Epidermal melanocyte (primary cell): Measurements from ENCODE around the gene LRRC28.

Source experiments
- DNase-seq: peaks from one replicate; pipeline ENCODE4 v3.0.0; 2011; ENCODE audit warnings: low spot score; ENCODE audit not compliant: insufficient read length

The LRRC28 gene

GRCh38 chr15:99416191-99417188, 165.2 kb downstream of the LRRC28 start:
- DNase-seq = no peak

DNA sequence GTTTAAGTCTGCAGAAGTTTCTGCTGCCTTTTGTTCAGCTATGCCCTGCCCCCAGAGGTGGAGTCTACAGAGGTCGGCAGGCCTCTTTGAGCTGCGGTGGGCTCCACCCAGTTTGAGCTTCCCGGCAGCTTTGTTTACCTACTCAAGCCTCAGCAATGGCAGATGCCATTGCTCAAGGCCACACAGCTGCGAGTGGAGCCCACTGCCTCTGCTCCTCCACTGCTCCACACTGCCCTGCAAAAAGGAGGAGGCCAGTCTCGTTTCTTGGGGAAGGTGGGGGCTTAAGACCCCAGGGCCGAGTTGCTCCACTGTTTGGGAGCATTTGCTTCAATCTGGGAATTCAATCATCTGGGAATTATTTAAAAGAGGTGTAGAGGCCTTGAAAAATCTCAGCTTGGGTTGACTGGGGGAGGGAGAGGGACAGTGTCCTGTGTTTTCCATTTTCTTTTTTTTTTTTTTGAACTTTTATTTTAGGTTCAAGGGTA, 169.9 kb downstream of the LRRC28 start:
- DNase-seq = no peak

DNA sequence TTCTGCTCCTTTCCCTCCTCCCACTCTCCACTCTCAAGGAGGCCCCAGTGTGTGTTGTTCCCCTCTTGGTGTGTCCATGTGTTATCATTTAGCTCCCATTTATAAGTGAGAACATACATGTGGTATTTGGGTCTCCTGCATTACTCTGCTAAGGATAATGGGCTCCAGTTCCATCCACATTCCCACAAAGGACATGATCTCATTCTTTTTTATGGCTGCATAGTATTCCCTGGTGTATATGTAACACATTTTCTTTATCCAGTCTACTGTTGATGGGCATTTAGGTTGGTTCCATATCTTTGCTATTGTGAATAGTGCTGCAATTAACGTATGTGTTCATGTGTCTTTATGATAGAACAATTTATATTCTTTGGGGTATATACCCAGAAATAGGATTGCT, 170.5 kb downstream of the LRRC28 start:
- no peak for DNase-seq

- no peak for DNase-seq
Observed at GRCh38 chr15:99423186-99424130, 172.2 kb downstream of the LRRC28 start.

- no peak for DNase-seq
Observed at GRCh38 chr15:99424131-99424571, 172.9 kb downstream of the LRRC28 start.

- no peak for DNase-seq
Observed at GRCh38 chr15:99424978-99425656, 173.8 kb downstream of the LRRC28 start.

GRCh38 chr15:99425657-99426301, 174.5 kb downstream of the LRRC28 start:
- DNase-seq = no peak

GRCh38 chr15:99426431-99427105, 175.3 kb downstream of the LRRC28 start:
- no peak for DNase-seq

- DNase-seq = no peak
Observed at GRCh38 chr15:99427210-99427609, 175.9 kb downstream of the LRRC28 start.

DNA sequence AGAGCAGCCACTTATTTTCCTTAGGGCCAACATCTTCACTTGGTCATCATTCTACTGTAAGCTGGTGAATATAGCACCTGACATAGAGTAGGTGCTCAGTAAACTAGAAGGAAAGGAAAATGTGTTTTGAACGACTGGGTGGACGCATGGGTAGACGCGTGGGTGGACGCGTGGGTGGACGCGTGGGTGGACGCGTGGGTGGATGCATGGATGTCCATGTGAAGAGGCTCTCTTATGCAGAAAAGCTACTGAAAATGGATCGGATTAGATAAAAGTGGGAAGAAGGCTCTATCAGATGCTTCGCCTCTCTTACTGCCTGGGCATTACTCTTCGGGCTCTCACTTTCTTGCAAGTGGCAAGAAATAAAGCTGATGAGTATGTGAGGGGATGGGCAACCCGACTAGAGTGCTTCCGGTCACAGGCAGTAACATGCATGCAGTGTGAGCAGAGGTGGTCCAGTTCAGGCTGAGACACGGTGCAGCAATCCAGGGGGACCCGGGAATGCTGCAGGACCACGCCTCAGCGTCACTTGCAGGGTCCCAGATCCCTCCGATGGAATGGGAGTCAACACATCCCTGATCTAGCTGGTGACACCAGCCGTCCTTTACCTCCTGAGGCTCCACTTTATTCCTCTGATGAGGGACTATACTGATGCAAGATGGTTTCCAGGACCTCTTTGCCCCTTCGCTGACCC, 176.5 kb downstream of the LRRC28 start:
- no peak for DNase-seq

GRCh38 chr15:99429681-99430081, 178.4 kb downstream of the LRRC28 start:
- no peak for DNase-seq

DNA sequence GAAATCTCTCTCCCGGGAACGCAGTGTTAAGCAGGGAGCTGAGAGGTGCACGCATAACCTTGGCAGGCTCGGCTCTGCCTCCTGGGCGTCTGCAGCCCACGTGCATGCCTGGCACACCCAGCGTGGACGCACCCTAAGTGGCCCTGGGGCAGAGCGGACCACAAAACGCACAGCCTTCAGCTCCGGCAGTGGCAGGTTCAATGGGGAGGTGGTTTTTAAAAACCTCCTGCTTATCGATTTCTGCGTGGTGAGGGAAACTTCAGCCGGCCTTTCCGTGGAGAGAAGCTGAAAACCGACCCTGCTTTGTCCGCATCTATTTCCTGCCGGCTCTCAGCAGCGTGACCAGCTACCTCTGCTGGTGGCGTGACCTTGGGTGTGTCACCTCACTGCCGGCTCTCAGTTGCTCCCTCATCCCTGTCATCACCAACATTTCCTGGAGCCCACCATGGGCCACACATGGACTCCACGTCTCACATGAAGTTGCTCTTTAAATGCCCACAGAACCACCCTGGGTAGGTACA, 179.7 kb downstream of the LRRC28 start:
- DNase-seq = no peak

DNA sequence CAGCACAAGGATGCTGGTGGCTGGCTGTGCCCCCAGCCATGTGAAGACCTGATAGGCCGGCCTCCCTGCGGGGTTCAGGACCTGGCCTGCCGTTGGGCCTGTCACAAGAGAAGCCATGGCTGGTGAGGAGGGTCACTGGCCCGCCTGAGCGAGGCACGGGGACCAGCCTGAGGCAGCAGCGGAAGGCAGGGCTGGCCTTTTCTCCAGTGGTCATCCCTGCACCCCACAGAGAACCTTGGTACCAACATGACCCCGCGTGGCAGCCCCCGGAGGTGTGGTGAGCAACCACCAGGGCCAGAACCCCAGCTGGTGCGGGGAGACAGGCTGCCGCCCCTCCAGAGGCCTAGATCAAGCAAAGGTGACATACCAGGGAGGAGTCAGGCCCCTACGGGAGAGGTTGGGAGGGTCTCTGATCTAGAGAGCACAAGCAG, 180.4 kb downstream of the LRRC28 start:
- no peak for DNase-seq

- DNase-seq = no peak
Observed at GRCh38 chr15:99432271-99433025, 181.2 kb downstream of the LRRC28 start.

DNA sequence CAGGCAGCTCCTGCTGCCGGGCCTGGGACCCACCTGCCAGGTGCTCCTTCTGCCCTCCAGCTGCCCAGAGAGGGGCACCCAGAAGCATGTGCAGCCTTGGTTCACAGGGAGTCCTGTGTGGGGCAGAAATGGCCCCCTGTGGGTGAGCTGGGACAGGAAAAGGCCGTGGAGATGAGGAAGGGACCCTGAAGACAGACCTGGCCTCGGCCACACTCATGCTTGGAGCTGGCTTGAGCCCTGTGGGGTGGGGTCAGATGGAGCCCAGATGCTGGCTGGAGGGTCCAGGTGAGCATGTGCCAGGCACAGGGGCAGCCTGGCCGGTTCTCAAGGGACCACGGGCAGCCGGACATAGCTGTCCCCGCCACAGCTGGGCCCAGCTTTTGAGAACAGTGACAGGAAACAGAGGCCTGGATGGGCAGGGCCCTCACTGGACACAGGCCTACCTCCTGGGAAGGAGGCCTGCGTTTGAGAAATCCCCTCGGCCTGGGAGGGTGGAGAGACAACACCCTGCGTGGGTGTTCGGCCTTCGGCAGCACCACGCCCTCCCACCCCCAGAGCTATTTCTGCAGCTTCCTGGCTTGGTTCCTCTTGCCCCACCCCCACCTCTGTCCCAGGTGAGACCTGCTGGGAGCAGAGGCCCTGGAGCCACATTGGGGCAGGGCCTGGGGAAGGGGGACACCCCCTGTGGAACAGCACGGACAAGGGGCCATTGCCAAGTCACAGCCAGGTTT, 181.9 kb downstream of the LRRC28 start:
- DNase-seq = no peak

DNA sequence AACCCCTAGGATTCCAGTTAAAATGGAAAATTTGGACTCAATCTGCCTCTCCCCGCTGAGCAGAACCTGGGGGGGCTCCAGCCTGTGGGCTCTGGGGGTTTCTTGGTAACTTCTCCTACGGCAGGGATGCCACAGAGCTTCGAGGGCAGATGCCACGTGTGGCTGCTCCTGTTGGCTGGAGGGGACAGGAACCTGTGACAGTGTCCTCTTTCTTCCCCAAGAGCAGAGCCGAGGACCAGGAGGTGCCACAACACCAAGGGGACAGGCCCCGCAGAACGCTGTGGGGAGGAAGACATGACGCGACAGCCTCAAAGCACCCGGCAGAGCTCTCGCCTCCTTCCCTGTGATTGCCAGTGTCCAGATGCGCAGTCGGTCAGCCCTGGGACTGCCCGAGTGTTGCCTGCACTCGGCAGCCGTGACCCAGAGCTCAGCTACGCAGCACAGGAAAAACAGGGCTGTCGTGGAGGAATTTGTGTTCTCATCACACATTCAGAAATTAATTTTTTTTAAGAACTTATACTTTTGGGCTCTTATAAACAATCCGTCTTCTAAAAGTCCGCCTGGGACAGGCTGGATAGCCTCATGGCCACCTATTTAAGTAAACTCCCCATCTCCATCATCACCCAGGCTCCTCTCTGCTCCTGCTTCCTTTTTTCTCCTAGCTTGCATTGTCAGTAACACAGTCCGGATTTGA, 182.6 kb downstream of the LRRC28 start:
- DNase-seq = no peak

DNA sequence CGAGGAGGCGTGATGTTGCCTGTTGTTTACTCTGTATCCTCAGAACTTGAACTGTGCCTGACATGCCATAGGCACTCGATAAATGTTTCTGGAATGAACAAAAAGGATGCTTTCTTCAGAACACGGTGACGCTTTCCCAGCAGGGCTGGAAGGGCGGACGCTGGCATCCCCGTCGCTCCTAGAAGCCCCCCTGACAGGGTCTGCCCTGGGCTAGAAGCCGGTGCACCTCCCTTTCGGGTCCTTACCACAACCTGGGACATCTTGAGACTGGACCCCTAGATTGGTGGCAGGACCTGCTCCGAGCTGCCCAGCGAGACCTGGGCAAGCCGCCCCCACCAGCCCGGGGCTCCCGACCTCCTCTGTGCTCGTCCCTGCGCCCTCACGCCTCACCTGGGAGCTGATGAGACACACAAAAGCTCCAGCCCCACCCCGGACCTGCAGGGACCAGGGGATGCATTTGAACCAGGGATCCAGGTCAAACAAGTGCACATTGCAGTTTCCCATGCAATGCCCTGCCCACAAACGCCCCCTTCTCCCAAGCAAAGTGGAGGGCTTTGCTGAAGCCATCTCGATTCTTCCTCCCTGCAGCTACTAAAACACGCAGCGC, 183.3 kb downstream of the LRRC28 start:
- DNase-seq = no peak
